Kidney (tissue), 14 donors: ENCODE data around the gene TUBB8. TPM values are rescaled to one million over a fixed set of nuclear protein-coding genes. Genes with fewer than 3 reads are reported as not detected.

Experiments
- DNase-seq, 5 donors: peaks; one replicate each; pipeline ENCODE4 v3.0.0-alpha.2; 2013 to 2020
- FAIRE-seq: peaks from 2 replicates; lab custom pipeline; 2012; peaks lifted over from hg19 to GRCh38; lab: Jason Lieb, UNC
- H3K27ac ChIP-seq, 2 donors: one replicate each; pipeline ENCODE4 v1.7.0; 2013; ENCODE audit warnings: low read depth in 2 of 2, low read length in 2 of 2, inconsistent platforms in 1 of 2
- H3K27me3 ChIP-seq: one replicate; pipeline ENCODE4 v1.7.1; 2013; ENCODE audit warnings: low read length, inconsistent platforms; ENCODE audit not compliant: control insufficient read depth, insufficient read depth
- H3K36me3 ChIP-seq, 3 donors: one replicate each; pipeline versions ENCODE4 v1.7.0 to v1.7.1; 2013; ENCODE audit warnings: low read length in 3 of 3, control low read depth in 1 of 3, inconsistent platforms in 1 of 3; ENCODE audit not compliant: insufficient read depth in 3 of 3, control insufficient read depth in 2 of 3
- H3K4me1 ChIP-seq, 3 donors: one replicate each; pipeline versions ENCODE4 v1.7.0 to v1.7.1; 2013; ENCODE audit warnings: low read length in 3 of 3, inconsistent platforms in 1 of 3, low read depth in 1 of 3; ENCODE audit not compliant: control insufficient read depth in 2 of 3, insufficient read depth in 2 of 3
- H3K4me3 ChIP-seq, 3 donors: one replicate each; pipeline versions ENCODE4 v1.7.0 to v1.8.1; 2013; ENCODE audit warnings: low read length in 3 of 3, control low read depth in 1 of 3, inconsistent platforms in 1 of 3
- H3K9ac ChIP-seq, 3 donors: one replicate each; pipeline versions ENCODE4 v1.7.0 to v1.7.1; 2013; ENCODE audit warnings: low read length in 3 of 3, control low read depth in 1 of 3, inconsistent platforms in 1 of 3
- H3K9me3 ChIP-seq, 3 donors: one replicate each; pipeline versions ENCODE4 v1.7.0 to v1.7.1; 2013; ENCODE audit warnings: low read length in 3 of 3, control low read depth in 1 of 3, inconsistent platforms in 1 of 3; ENCODE audit not compliant: control insufficient read depth in 2 of 3, insufficient read depth in 1 of 3
- CTCF ChIP-seq: IDR thresholded peaks from 3 replicates; pipeline ENCODE4 v1.5.1; 2012; ENCODE audit warnings: mild to moderate bottlenecking, moderate library complexity, borderline replicate concordance; ENCODE audit not compliant: insufficient read depth; ENCODE audit errors: extremely low read depth
- intact Hi-C: fragments of 100-400 bp; cut with DNase I; formaldehyde crosslinking; loops from one replicate; pipeline ENCODE4 v1.11.1; 2022
- polyA plus RNA-seq: library from polyadenylated mRNA; stranded (reverse); fragments of 350-450 nt; fragmentation: Illumina TruSeq; extraction: RNeasy Lipid Tissue Mini Kit (QIAGEN cat#74804); gene quantifications from one replicate; pipeline ENCODE4 v1.2.3, GENCODE V29; 2014; ENCODE audit warnings: low read depth, low replicate concordance; ENCODE audit not compliant: insufficient read depth
- total RNA-seq: library from RNA; stranded (reverse); fragmentation: NEBNext Ultra II Directional; extraction: Animal tissue kit (Norgen Biotek cat#: 25700); gene quantifications from one replicate; pipeline ENCODE4 v1.2.1, GENCODE V29; 2021
- donor health status: control.
- donor health status: control.
- donor health status: control.
- donor health status: control.
- donor health status: control.
- donor health status: DM: yes; HTN: yes; CAD: no.
- donor health status: Normal renal cell carcinoma (clear cell type).

TUBB8 gene
- total and polyA plus RNA-seq, 2 donors from 2014 or later = not detected

- Histone ChIP-seq H3K9ac (no peak overlapping the region), H3K4me1 (no peaks in the 10 kb centered on the region), H3K27me3 (no peaks in the 10 kb centered on the region), H3K36me3 (no peaks in the 10 kb centered on the region), H3K27ac (no peak overlapping the region), H3K9me3 (no peaks in the 10 kb centered on the region), H3K4me3 (no peak overlapping the region)
- intact Hi-C loops = no loop called here
- FAIRE-seq (no peak), DNase-seq (no peak)
- TF ChIP-seq CTCF = no peak
These were observed 34.9 kb upstream of the TUBB8 start for GRCh38 chr10:83930-84530.

- H3K4me1 ChIP-seq = no peaks in the 10 kb centered on the region
- no peaks in the 10 kb centered on the region for H3K36me3 ChIP-seq
- DNase-seq (no peak), FAIRE-seq (no peak)
- H3K4me3 ChIP-seq = no peak overlapping the region
- H3K27ac ChIP-seq = no peak overlapping the region
- no peaks in the 10 kb centered on the region for H3K9me3 ChIP-seq
- intact Hi-C loops = no loop called here
- H3K9ac ChIP-seq = no peak overlapping the region
- no peak for TF ChIP-seq CTCF
- H3K27me3 ChIP-seq = no peaks in the 10 kb centered on the region
These were observed 31.5 kb upstream of the TUBB8 start for GRCh38 chr10:80477-81105.

- no peaks in the 10 kb centered on the region for H3K36me3 ChIP-seq
- H3K4me1 ChIP-seq = no peaks in the 10 kb centered on the region
- H3K9ac ChIP-seq = no peak overlapping the region
- H3K9me3 ChIP-seq = no peaks in the 10 kb centered on the region
- H3K27me3 ChIP-seq = no peaks in the 10 kb centered on the region
- FAIRE-seq = no peak
- H3K27ac ChIP-seq = no peak overlapping the region
- intact Hi-C loops = no loop called here
- DNase-seq = no peak
- TF ChIP-seq CTCF = no peak
- no peak overlapping the region for H3K4me3 ChIP-seq
These were observed 30.6 kb upstream of the TUBB8 start for GRCh38 chr10:79532-80215.
